ENCODE measurements around the gene IFT52.
"Not testable (repeated sequence)": the region's sequence is repeated elsewhere in the genome, so short reads cannot be mapped to it uniquely, and the experiment has no call there.

The IFT52 gene

DNA sequence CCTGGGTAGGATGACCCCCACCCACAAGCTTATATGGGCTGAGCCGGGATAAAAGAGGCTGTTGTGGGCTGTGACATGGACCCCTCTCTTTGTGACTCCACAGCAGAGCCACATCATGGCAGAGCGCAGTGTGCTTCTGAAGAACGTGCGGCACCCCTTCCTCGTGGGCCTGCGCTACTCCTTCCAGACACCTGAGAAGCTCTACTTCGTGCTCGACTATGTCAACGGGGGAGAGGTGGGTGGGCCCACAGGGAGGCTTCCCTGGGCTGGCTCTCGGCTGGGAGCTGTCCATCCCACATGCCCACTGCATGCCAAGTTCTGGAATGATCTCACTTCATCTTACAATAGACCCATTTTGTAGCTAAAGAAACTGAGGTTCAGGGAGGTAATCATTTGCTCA is 21.5 kb upstream of the IFT52 start:
- no peak for DNase-seq

DNA sequence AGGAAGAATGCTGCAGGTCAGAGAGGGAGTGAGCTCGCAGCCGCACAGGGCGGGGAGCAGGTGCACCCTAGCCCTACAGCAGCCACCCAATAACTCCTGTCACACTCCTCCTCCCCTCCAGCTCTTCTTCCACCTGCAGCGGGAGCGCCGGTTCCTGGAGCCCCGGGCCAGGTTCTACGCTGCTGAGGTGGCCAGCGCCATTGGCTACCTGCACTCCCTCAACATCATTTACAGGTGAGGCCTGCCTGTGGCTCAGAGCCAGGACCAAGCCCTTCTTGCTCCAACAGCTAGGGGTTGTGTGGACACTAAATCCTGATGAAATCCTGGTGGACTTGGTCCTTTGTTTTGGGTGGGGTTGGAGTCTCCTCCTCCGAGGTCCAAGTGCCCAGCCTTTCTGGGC is 20.2 kb upstream of the IFT52 start:
- no peak for DNase-seq

DNA sequence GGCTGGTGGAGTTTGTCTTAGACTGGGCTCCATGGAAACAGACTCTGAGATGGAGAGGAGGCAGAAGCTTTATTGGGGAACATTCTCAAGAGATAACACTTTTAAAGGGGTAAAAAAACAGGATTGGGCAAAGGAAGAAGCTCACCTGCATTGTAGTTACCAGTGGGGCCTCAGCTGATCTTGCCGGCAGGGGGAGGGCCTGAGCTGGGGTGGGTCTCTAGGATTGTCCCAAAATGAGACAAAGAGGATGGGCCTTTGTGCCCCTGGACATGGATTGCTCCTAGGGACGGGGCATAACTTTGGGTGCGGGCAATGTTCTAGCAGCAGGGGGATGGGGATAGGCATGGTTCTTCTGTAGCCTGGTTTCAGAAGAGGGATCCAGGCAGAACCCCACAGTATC is 19.4 kb upstream of the IFT52 start:
- DNase-seq, result no peak

DNA sequence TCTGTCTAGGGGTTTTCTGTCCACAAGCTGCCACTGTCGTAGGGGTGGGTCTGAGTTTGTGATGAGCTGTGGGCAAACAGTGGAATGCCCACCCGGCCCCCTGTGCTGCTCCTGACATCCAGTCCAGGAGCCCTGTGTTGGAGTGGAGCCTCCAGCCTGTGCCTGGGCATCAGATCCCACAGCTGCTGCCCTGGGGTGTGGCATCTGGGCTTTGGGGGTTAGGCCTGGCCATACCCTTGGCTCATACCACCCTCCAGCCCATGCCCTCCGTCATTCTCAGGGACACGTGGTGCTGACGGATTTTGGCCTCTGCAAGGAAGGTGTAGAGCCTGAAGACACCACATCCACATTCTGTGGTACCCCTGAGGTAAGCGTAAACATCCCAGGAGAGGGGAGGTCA is 19.0 kb upstream of the IFT52 start:
- no peak for DNase-seq

- no peak for DNase-seq
Observed at GRCh38 chr20:43572891-43573290, 17.8 kb upstream of the IFT52 start.

DNA sequence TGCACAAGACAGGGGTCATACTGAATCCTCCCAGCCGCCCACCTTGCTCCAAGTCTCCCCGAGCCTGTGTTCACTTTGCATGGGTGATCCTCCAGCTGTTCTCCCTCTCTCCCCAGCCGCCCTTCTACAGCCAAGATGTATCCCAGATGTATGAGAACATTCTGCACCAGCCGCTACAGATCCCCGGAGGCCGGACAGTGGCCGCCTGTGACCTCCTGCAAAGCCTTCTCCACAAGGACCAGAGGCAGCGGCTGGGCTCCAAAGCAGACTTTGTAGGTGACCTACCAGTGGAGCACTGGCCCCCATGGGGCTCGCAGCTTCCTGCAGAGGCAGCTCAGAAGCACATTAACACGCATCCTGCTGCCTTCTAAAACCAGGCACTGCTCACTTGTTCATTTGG is 14.6 kb upstream of the IFT52 start:
- no peak for DNase-seq

DNA sequence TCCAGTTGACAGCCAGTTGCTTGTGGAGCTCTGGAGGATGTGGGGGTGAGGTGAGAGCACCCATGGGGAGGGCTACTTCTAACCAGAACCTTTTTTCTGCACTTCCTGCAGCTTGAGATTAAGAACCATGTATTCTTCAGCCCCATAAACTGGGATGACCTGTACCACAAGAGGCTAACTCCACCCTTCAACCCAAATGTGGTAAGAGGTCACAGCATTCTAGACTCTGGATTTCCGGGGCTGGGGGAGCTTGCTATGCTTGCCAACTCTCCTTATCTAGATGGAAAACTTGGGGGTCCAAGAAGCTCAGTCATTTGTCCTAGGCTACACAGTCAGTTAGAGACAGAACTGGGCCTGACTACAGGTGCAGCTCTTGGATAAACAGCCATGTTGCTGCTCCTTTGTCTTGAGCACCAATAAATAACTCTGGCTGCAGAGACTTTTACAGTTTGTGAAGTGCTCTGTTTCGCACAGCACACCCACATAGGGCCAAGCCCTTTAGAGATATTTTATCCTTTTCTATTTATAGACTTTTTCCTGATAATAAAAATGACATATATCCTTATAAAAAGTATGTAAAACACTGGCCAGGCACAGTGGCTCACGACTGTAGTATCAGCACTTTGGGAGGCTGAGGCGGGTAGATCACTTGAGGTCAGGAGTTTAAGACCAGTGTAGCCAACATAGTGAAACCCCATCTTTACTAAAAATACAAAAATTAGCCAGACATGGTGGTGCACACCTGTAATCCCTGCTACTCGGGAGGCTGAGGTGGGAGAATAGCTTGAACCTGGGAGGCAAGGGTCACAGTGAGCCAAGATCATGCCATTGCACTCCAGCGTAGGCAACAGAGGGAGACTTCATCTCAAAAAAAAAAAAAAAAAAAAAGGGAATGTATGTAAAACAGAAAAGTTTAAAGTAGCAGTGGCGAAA is 10.6 kb upstream of the IFT52 start:
- no peak for DNase-seq

DNA sequence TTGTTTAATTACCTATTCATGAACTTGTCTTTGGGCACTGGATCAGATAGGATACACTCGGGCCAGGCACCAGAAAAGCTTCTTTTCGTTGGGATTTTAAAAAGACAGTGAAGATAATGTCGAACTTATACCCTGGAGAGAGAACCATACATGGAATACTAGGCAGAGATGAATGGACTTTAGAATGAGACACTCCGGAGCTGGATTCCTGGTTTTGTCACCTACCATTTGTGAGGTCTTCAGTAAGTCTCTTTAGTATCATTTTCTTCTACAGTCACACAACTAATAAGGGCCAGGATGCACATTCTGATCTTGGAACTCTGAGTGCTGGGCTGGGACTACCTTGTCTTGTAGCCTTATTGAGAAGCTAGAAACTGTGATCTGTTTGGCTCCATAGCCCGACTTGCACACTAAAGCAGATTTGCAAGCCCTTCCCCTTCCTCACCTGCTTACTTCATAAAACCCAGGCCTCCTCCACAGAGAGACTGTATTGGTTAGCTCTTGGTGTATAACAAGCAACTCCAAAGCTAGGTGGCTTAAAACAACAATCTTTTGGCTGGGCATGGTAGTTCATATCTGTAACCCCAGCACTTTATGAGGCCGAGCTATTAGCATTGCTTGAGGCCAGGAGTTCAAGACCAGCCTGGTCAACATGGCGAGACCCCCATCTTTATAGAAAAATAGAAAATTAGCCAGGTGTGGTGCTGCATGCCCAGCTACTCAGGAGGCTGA is 7.4 kb upstream of the IFT52 start:
- DNase-seq, result no peak

GRCh38 chr20:43583982-43584432 is 6.7 kb upstream of the IFT52 start:
- no peak for DNase-seq

DNA sequence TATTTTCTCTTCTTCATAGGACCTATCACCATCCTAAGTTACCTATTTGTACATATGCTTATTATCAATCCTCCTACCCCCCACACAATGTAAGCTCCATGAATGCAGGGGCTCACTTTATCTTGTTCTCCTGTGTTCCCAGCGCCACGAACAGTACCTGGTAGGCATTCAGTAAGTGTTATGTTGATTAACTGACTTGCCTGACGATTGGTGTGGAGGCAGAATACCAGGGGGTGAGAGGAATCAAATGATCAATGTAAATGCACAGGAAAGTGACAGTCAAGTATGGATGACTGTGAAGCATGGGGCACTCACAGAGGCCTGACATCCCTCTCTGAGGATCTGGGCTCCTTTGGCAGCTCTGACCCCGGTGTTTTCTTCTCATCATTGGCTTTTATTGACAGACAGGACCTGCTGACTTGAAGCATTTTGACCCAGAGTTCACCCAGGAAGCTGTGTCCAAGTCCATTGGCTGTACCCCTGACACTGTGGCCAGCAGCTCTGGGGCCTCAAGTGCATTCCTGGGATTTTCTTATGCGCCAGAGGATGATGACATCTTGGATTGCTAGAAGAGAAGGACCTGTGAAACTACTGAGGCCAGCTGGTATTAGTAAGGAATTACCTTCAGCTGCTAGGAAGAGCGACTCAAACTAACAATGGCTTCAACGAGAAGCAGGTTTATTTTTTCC is 6.1 kb upstream of the IFT52 start:
- no peak for DNase-seq

GRCh38 chr20:43586641-43587040 is 4.1 kb upstream of the IFT52 start:
- no peak for DNase-seq

- not testable (repeated sequence) for DNase-seq
Observed at GRCh38 chr20:43588526-43588925, 2.2 kb upstream of the IFT52 start.

DNA sequence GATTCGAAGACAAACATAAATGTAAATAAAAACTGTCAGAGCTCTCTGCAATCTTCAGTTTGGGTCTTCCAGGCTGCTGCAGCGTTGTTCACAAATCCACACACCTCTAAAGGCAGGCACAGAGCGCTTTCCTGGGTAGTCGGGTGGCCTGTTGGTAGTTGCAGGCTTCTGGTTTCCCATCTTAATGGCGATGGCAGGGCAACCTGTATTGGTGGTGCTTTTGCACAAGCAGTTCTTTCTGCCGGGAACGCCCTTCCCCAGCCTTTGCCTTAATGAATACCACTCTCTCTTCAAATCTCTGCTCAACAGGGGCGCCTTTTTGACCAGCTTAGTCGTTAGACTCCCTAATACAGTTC is 723 bp upstream of the IFT52 start:
- DNase-seq, result no peak

GRCh38 chr20:43601960-43602359 is 11.2 kb downstream of the IFT52 start:
- not testable (repeated sequence) for DNase-seq

DNA sequence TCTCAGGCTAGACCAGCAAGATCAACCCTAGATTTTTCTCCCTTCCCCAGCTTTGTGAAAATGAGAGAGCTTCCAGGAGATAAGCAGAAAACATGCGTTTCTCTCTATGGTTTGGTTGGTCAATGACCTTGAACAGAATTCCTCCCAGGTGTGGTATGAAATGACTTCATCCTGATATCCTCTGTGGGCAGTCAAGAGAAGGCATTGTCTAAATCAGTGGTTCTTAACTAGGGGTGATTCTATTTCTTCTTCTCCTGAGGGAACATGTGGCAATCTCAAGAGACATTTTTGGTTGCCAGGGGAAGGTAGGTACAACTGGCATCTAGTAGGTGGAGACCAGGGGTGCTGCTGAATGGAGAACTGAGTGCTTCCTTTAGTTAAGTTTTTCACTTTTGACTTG is 12.4 kb downstream of the IFT52 start:
- DNase-seq, result no peak

GRCh38 chr20:43605715-43606114 is 15.0 kb downstream of the IFT52 start:
- DNase-seq, result no peak

DNA sequence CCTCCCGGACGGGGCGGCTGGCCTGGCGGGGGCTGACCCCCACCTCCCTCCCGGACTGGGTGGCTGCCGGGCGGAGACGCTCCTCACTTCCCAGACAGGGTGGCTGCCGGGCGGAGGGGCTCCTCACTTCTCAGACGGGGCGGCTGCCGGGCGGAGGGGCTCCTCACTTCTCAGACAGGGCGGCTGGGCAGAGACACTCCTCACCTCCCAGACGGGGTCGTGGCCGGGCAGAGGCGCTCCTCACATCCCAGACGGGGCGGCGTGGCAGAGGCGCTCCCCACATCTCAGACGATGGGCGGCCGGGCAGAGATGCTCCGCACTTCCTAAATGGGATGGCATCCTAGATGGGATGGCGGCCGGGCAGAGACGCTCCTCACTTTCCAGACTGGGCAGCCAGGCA is 16.5 kb downstream of the IFT52 start:
- DNase-seq, result not testable (repeated sequence)

GRCh38 chr20:43631598-43631997 is 40.9 kb downstream of the IFT52 start:
- DNase-seq, result no peak

- no peak for DNase-seq
Observed at GRCh38 chr20:43636429-43636828, 45.7 kb downstream of the IFT52 start.

- no peak for DNase-seq
Observed at GRCh38 chr20:43642548-43642947, 51.8 kb downstream of the IFT52 start.

GRCh38 chr20:43650997-43651525 is 60.3 kb downstream of the IFT52 start:
- no peak for DNase-seq

- DNase-seq, result not testable (repeated sequence)
Observed at GRCh38 chr20:43651650-43652184, 61.0 kb downstream of the IFT52 start.

DNA sequence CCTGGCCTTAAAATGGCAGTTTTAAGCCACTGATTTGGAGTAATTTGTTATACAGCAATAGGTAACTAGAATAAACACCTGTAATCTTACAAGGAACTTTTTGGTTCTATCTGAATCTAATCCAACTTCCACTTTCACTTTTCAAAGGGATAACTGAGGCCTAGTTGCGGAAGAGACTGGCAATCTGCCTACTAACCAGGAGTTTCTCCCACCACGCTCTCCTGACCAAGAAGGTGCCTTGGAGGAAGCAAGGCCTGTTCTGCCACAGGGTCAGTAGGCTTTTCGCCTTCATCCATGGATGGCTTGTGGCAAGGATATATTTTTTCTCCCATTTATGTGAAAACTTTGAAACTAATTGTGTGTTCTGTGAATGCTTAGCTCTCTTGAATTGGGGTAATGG is 63.2 kb downstream of the IFT52 start:
- DNase-seq, result no peak

Data from activated gamma-delta T cell treated with Interleukin-2 at 50 U/mL for 16 hours (primary cell).